22Rv1 (cell line): Measurements from ENCODE around the gene ZNF318.

Experiments
- CTCF ChIP-seq: fragments of 450-650 bp; IDR thresholded peaks from 2 replicates; pipeline ENCODE4 v1.5.1; 2017; ENCODE audit warnings: mild to moderate bottlenecking
- ZFX ChIP-seq: fragments of 450-650 bp; IDR thresholded peaks from 2 replicates; pipeline ENCODE4 v1.6.1; 2017; ENCODE audit warnings: antibody characterized with exemption, borderline replicate concordance

- TF ChIP-seq CTCF (no peak), ZFX (no peak)
These were observed 25.5 kb upstream of the ZNF318 start for GRCh38 chr6:43394982-43395381.
